ENCODE results near the gene RRP1B.

DNA sequence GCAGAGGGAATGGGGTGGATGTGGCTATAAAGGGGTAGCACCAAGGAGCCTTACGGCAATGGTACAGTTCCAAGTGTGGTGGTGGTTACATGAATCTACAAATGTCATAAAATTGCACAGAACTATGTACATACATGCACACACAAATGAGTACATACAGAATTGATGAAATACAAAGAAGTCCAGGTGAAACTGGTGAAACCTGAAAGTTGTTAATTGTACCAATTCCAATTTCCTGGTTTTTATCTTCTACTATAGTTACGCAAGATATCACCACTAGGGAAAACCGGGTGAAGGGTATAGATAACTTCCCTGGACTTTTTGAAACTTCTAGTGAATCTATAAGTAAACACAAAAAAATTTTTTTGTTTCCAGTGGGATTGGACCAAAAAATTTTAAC, 19.0 kb upstream of the RRP1B start:
- TF ChIP-seq, protein P1, sequence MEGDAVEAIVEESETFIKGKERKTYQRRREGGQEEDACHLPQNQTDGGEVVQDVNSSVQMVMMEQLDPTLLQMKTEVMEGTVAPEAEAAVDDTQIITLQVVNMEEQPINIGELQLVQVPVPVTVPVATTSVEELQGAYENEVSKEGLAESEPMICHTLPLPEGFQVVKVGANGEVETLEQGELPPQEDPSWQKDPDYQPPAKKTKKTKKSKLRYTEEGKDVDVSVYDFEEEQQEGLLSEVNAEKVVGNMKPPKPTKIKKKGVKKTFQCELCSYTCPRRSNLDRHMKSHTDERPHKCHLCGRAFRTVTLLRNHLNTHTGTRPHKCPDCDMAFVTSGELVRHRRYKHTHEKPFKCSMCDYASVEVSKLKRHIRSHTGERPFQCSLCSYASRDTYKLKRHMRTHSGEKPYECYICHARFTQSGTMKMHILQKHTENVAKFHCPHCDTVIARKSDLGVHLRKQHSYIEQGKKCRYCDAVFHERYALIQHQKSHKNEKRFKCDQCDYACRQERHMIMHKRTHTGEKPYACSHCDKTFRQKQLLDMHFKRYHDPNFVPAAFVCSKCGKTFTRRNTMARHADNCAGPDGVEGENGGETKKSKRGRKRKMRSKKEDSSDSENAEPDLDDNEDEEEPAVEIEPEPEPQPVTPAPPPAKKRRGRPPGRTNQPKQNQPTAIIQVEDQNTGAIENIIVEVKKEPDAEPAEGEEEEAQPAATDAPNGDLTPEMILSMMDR (IDR thresholded peaks at IDR 0.05): no peak
- no peak for TF ChIP-seq POLR2A (IDR thresholded peaks at IDR 0.05)

Data from right lobe of liver (tissue), 4 donors.